Measurements from ENCODE around the gene SLC22A14. TPM values are rescaled to one million over a fixed set of nuclear protein-coding genes. Genes with fewer than 3 reads are reported as not detected.

The SLC22A14 gene
- total and polyA plus RNA-seq, 9 of the 15 experiments (the other 6 are each of a cell fraction or from before 2014, with no cell fraction given), result 0.03 to 0.07 TPM; not detected in 7

DNA sequence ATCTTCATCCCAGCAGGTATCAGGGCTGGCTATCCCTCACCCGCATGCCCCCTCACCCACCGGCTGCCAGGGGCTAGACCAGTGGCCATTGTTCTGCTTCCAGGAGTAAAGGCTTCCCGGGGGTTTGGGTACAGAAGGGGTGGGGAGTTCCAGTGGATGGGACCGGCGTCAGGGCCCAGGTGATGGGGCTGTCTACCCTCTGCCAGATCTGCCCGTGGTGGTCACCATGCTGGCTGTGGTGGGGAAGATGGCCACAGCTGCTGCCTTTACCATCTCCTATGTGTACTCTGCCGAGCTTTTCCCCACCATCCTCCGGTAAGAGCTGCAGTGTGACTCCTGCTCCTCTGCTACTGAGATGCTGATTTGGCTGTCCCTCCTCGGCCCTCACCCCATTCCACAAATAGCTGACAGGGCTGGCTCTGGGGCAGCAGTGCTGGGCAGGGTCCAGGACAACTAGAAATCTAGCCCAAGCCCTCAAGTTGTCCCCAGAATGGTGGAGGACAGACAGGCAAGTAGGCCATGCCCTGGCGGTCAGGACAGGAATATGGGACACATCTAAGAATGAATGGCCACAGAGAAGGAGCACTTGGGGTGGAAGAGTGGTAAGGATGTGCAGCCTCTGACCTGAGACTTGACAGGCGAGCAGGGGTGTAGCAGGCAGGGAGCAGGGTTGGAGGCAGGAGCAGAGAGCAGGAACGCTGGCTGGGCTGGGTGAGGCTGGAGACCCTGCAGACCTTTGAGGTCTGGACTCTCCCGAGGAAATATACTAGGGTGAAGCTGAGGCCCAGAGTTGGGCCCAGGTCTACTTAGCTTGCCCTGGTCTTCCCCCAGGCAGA, 5.8 kb upstream of the SLC22A14 start:
- H3K4me1 ChIP-seq (replicated peaks in 1 of 2; ENCODE audit: control insufficient read depth in 2 of 2, insufficient read depth in 2 of 2, low read length in 2 of 2), result peaks cover 0 to 14% of the 10 kb centered on the region in 2 experiments; a peak in 2 of 5 replicates
- peaks cover 3% of the 10 kb centered on the region for H3K9me1 ChIP-seq (ENCODE audit: control insufficient read depth, insufficient read depth, low read length)
- no peak overlapping the region for H2AFZ ChIP-seq (ENCODE audit: low read depth, low read length)
- H4K20me1 ChIP-seq (replicated peaks; ENCODE audit: control insufficient read depth, insufficient read depth, low read length), result no peaks in the 10 kb centered on the region
- H3K4me3 ChIP-seq, result no peak overlapping the region
- BruUV-seq (replicated peaks), result no TSS peak
- peak overlapping the region in 1 of 2 experiments; percentile 56; a peak in 1 of 4 replicates for H3K9ac ChIP-seq (ENCODE audit: insufficient read depth in 1 of 2, low read depth in 2 of 2, low read length in 2 of 2)
- H3K9me3 ChIP-seq (replicated peaks; ENCODE audit: control insufficient read depth, insufficient read depth, low read depth, low read length), result no peaks in the 10 kb centered on the region
- FAIRE-seq (no peak), ATAC-seq (no peak), DNase-seq (ENCODE audit: extremely low read depth in 1 of 4, low spot score in 3 of 4) (no peak)
- in situ Hi-C loops (cut with MboI), result no loop called here
- no peaks in the 10 kb centered on the region; a peak in 3 of 5 replicates for H3K27me3 ChIP-seq (ENCODE audit: control insufficient read depth in 2 of 2, insufficient read depth in 2 of 2, low read length in 2 of 2)
- intact Hi-C loops (cut with micrococcal nuclease), result no loop called here
- H3K27ac ChIP-seq (ENCODE audit: extremely low read depth, low read depth, low read length), result no peak overlapping the region
- H3K36me3 ChIP-seq (ENCODE audit: control insufficient read depth, insufficient read depth, low read length), result no peaks in the 10 kb centered on the region
- TF ChIP-seq CCNT2 (IDR thresholded peaks at IDR 0.05; ENCODE audit: borderline replicate concordance, extremely low read depth, insufficient read length, low read depth, low read length) (no peak), TEAD4 (IDR thresholded peaks at IDR 0.05; ENCODE audit: low read length) (no peak), TEAD4 (CRISPR knock-in tag; IDR thresholded peaks at IDR 0.05; ENCODE audit: borderline replicate concordance) (no peak), HMGN3 (IDR thresholded peaks at IDR 0.05; ENCODE audit: borderline replicate concordance, extremely low read depth, insufficient read length, low read depth, low read length) (no peak), NR2F6 (CRISPR knock-in tag; IDR thresholded peaks at IDR 0.05) (no peak), SREBF1 (IDR thresholded peaks at IDR 0.05; ENCODE audit: borderline replicate concordance, low read depth, low read length) (no peak)
- TF ChIP-seq, protein P1, sequence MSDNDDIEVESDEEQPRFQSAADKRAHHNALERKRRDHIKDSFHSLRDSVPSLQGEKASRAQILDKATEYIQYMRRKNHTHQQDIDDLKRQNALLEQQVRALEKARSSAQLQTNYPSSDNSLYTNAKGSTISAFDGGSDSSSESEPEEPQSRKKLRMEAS (CRISPR knock-in tag; IDR thresholded peaks at IDR 0.05), result 0 out of 2 replicates have a peak, but pooled peaks have one; percentile 13
- ChIA-PET POLR2A (no interaction called here), CTCF (ENCODE audit: low intra/inter-chr PET ratio) (no interaction called here)
- no peaks in the 10 kb centered on the region for H3K79me2 ChIP-seq (ENCODE audit: control insufficient read depth, insufficient read depth, low read length)
- H3K4me2 ChIP-seq (ENCODE audit: insufficient read depth, low read length), result no peak overlapping the region
- WGBS (ENCODE audit: insufficient coverage, low coverage, missing lambda C conversion rate), result 38% methylated on average over 13 of the region's 13 CpGs

All from K562 (cell line).